ENCODE data around the gene GJC2.

The GJC2 gene

GRCh38 chr1:228149406-228150119 lies at the start of gene GJC2:
GJC2 (plus strand) TSS chr1:228149930; CDS start chr1:228157759, 7,829 bp downstream.
- Mint-ChIP-seq H3K27me3 (no peaks in the 10 kb centered on the region), H3K4me1 (ENCODE audit: low read depth) (peaks cover 8% of the 10 kb centered on the region), H3K9me3 (no peaks in the 10 kb centered on the region), H3K27ac (no peak within 1 kb of the TSS), H3K4me3 (no peak within 1 kb of the TSS), H3K36me3 (ENCODE audit: low read depth) (peaks cover 39% of the 10 kb centered on the region)
- DNase-seq, result peak; percentile 23

DNA sequence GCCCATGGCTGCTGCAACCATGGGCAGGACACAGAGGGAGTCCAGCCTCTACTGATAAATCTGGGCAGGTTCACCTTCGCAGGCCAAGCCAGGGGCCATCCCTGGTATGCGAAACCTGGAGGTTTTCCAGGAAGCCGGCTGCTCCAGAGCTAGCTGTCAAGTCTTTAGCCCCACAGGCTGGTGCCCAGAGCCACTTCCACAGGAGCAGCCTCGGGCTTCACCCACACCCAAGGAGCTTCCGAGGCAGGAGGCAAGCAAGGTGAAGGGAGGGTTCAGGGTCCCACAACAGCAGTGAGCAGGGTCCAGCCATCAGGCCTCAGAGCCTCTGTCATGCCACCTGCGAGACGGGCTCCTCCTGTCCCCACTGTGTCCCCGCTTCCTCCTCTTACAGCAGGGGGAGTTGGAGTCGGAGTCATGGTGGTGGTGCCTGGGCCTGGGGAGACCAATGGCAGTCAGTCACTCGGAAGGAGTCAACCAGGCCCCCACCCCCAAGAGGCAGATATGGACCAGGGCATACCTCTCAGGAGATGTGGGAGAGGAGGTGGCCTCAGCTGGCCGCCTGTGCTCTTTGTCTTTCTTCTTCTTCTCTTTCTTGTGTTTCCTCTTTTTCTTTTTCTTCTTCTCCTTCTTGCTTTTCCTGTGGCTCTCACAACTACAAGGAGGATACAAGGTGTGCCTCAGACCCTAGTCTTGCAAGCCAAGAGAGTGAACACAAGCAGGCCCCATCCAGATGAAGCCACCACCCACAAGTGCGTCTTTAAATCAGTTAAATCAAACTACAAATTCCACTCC lies 48.7 kb upstream of the GJC2 start:
- Mint-ChIP-seq H3K27ac (peak overlapping the region; percentile 87), H3K27me3 (no peaks in the 10 kb centered on the region), H3K36me3 (ENCODE audit: low read depth) (peaks cover 79% of the 10 kb centered on the region), H3K4me1 (ENCODE audit: low read depth) (peaks cover 30% of the 10 kb centered on the region), H3K9me3 (no peaks in the 10 kb centered on the region), H3K4me3 (peak overlapping the region; percentile 92)
- peak; percentile 32 for DNase-seq

- no peaks in the 10 kb centered on the region for H3K9me3 Mint-ChIP-seq
- no peaks in the 10 kb centered on the region for H3K27me3 Mint-ChIP-seq
- no peak for DNase-seq
- peaks cover 30% of the 10 kb centered on the region for H3K4me1 Mint-ChIP-seq (ENCODE audit: low read depth)
- peak overlapping the region; percentile 87 for H3K27ac Mint-ChIP-seq
- H3K36me3 Mint-ChIP-seq (ENCODE audit: low read depth), result peaks cover 79% of the 10 kb centered on the region
- H3K4me3 Mint-ChIP-seq, result peak overlapping the region; percentile 92
Observed at GRCh38 chr1:228101614-228101993, 48.1 kb upstream of the GJC2 start.

- H3K36me3 Mint-ChIP-seq (ENCODE audit: low read depth), result peaks cover 79% of the 10 kb centered on the region
Observed at GRCh38 chr1:228101994-228102790, 47.5 kb upstream of the GJC2 start.

DNA sequence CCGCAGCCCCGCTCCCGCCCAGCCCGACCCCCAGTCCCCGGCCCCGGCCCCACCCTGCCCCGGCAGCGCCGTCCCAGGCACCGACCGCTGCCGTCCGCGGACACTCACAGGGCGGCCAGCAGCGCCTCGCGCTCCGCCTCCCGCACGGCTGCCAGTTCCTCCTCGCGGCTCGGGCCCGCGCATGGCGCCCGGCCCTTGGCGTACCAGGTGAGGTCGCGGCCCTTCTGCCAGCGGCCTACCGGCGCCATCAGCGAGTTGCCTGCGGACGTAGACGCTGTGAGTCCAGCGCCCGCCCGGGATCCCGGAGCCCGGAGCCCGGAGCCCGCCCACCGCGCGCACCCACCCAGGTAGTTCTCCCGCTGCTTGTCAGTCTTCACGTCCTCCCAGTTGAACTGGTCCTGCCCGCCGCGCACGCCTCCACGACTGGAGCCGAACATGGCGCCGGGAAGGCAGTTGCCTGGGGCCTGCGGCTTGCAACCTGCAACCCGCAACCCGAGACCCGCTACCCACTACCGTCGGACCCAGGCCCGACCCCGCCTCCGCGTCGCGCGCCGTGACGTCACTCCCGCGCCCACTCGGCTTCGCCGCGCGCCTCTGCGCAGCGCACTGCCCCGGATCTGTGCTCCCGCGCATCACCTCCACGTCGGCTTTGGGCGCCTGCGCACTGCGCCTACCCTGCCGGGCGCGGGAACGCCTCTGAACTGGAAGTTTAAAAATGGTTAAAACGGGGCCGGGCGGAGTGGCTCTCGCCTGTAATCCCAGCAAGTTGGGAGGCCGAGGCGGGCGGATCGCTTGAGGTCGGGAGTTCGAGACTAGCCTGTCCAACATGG lies 46.7 kb upstream of the GJC2 start, which contains the start of gene C1orf35:
Gene C1orf35, minus strand, starts transcription at position 535 of the 830 bp plus-strand sequence. Its CDS starts 98 bp downstream, at position 437.
- H3K9me3 Mint-ChIP-seq, result no peaks in the 10 kb centered on the region
- H3K4me3 Mint-ChIP-seq, result peak within 1 kb of the TSS; percentile 92
- H3K4me1 Mint-ChIP-seq (ENCODE audit: low read depth), result peaks cover 36% of the 10 kb centered on the region
- H3K27me3 Mint-ChIP-seq, result no peaks in the 10 kb centered on the region
- peak within 1 kb of the TSS; percentile 97 for H3K27ac Mint-ChIP-seq
- DNase-seq, result peak; percentile 97
- H3K36me3 Mint-ChIP-seq (ENCODE audit: low read depth), result peaks cover 78% of the 10 kb centered on the region

More at GRCh38 chr1:228101994-228102790, 47.5 kb upstream of the GJC2 start:
- Mint-ChIP-seq H3K27me3 (no peaks in the 10 kb centered on the region), H3K27ac (peak overlapping the region; percentile 86), H3K4me3 (peak overlapping the region; percentile 92), H3K9me3 (no peaks in the 10 kb centered on the region), H3K4me1 (ENCODE audit: low read depth) (peaks cover 30% of the 10 kb centered on the region)
- peak; percentile 74 for DNase-seq

- peak overlapping the region; percentile 92 for H3K4me3 Mint-ChIP-seq
- no peaks in the 10 kb centered on the region for H3K9me3 Mint-ChIP-seq
- peaks cover 41% of the 10 kb centered on the region for H3K4me1 Mint-ChIP-seq (ENCODE audit: low read depth)
- peak overlapping the region; percentile 45 for H3K27ac Mint-ChIP-seq
- H3K36me3 Mint-ChIP-seq (ENCODE audit: low read depth), result peaks cover 72% of the 10 kb centered on the region
- DNase-seq, result no peak
- no peaks in the 10 kb centered on the region for H3K27me3 Mint-ChIP-seq
Observed at GRCh38 chr1:228104526-228105269, 45.0 kb upstream of the GJC2 start.

GRCh38 chr1:228105270-228105995 lies 44.3 kb upstream of the GJC2 start:
- peak overlapping the region; percentile 45 for H3K27ac Mint-ChIP-seq
- no peak overlapping the region for H3K4me3 Mint-ChIP-seq
- DNase-seq, result no peak
- H3K4me1 Mint-ChIP-seq (ENCODE audit: low read depth), result peaks cover 48% of the 10 kb centered on the region
- no peaks in the 10 kb centered on the region for H3K27me3 Mint-ChIP-seq
- H3K9me3 Mint-ChIP-seq, result no peaks in the 10 kb centered on the region
- peaks cover 65% of the 10 kb centered on the region for H3K36me3 Mint-ChIP-seq (ENCODE audit: low read depth)

DNA sequence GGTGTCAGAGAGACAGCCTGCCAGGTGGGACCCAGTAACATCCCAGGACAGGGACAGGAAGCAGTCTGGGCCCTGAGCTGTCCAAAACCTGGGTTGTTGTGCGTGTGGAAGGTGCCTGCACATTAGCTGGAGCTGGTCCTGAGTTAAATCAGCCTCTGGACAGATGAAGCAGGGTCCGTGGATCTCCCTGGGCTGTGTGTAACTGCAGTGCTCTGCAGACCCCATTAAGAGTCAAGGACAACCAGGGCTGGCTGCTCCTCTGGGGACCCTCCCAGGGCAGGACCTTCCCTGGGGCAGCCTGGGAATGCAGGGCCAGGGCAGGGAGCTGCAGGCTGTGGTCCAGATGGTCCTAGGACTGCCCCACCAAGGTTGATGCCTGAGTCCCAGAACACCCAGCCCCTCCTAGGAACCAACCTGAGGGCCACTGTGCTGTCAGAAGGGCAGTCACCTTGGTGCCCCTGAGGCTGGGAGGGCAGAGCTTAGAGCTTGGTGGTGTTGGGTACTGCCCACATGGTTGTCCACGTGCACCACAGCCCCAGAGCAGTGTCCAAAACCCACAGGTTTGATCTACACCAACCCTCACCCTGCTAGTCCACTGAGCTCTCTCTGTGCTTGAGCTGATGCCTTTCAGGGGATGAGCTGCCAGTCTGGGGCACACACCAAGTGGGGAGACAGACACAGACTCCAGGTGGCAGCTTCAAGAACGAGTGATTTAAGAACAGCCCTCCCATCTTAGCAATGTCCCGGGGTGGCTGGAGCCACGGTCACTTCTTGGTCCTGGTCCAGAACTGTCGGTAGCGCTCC lies 43.5 kb upstream of the GJC2 start:
- H3K27ac Mint-ChIP-seq, result peak overlapping the region; percentile 70
- peak overlapping the region; percentile 23 for H3K4me3 Mint-ChIP-seq
- no peak for DNase-seq
- H3K9me3 Mint-ChIP-seq, result no peaks in the 10 kb centered on the region
- peaks cover 46% of the 10 kb centered on the region for H3K4me1 Mint-ChIP-seq (ENCODE audit: low read depth)
- no peaks in the 10 kb centered on the region for H3K27me3 Mint-ChIP-seq
- peaks cover 57% of the 10 kb centered on the region for H3K36me3 Mint-ChIP-seq (ENCODE audit: low read depth)

GRCh38 chr1:228106800-228107054 lies 43.0 kb upstream of the GJC2 start:
- Mint-ChIP-seq H3K9me3 (no peaks in the 10 kb centered on the region), H3K36me3 (ENCODE audit: low read depth) (peaks cover 52% of the 10 kb centered on the region), H3K4me1 (ENCODE audit: low read depth) (peaks cover 41% of the 10 kb centered on the region), H3K4me3 (peak overlapping the region; percentile 23), H3K27ac (peak overlapping the region; percentile 70), H3K27me3 (no peaks in the 10 kb centered on the region)
- DNase-seq, result no peak

DNA sequence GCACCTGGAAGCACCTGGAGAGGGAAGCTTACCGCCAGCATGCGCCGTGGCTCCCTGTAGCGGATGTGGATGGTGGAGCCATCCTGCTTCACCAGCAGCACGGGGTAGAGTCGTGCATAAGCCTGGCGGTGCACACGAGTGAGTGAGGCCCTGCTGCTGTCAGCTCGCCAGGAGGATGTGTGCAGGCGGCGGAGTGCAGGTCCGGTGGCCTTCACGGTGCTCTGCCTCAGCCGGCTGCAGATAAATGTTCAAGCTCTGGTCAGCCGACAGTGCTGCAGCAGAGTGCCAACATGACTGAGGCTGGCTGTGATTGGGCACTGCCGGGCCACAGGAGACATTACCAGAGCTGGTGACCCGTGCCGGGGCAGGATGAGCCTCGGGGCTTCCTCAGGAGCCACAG lies 42.1 kb upstream of the GJC2 start:
- H3K4me3 Mint-ChIP-seq, result peak overlapping the region; percentile 92
- H3K27ac Mint-ChIP-seq, result peak overlapping the region; percentile 95
- no peaks in the 10 kb centered on the region for H3K9me3 Mint-ChIP-seq
- peaks cover 51% of the 10 kb centered on the region for H3K36me3 Mint-ChIP-seq (ENCODE audit: low read depth)
- no peak for DNase-seq
- H3K27me3 Mint-ChIP-seq, result no peaks in the 10 kb centered on the region
- H3K4me1 Mint-ChIP-seq (ENCODE audit: low read depth), result peaks cover 41% of the 10 kb centered on the region

DNA sequence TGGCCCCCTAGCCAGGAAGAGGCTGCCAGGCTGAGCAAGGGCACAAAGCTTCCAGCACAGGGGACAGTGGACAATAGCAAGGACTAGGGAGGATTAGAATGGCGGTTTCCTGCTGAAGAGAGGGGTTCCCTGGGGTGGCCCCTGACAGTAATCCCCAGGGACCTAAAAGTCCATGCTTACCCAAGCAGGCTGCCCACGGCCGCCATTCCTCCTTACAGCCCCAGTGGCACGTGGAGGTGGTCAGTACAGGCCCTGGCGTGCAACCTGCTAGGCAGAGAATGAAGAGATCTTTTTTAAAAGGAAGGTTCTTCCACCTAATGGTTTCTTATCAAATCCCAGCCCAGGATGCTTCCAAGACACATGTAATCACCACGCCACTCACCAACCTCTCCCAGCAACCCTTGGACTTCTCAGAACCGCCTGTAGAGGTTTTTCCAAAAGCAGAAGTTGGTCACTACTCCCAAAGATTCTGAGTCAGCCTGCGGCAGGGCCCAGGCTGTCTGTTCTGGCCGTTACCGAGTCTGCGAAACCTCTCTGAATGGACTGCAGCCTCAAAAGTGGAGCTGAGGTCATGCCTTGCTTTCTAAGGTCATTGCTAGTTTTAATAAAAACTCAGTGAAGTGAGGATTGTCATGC lies 41.6 kb upstream of the GJC2 start:
- Mint-ChIP-seq H3K4me1 (ENCODE audit: low read depth) (peaks cover 40% of the 10 kb centered on the region), H3K36me3 (ENCODE audit: low read depth) (peaks cover 49% of the 10 kb centered on the region), H3K27me3 (no peaks in the 10 kb centered on the region), H3K9me3 (no peaks in the 10 kb centered on the region), H3K4me3 (peak overlapping the region; percentile 92), H3K27ac (peak overlapping the region; percentile 95)
- no peak for DNase-seq

DNA sequence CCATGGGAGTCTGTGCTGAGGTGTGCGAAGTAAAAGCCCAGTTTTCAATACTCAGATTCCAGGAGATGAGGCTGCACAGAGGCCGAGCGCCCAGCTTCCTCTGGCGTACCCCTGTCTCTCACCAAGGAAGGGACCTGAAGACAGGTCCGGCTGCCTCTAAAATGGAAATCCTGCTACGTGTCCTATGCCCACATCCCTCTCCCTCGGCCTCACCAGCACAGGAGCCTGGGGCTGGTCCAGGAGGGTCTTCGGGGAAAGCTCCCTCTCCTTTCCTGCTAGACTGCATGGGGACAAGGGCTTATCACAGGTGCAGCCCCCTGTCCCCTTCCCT lies 41.0 kb upstream of the GJC2 start:
- peak overlapping the region; percentile 92 for H3K4me3 Mint-ChIP-seq
- H3K9me3 Mint-ChIP-seq, result no peaks in the 10 kb centered on the region
- peaks cover 44% of the 10 kb centered on the region for H3K36me3 Mint-ChIP-seq (ENCODE audit: low read depth)
- H3K27me3 Mint-ChIP-seq, result no peaks in the 10 kb centered on the region
- DNase-seq, result no peak
- H3K4me1 Mint-ChIP-seq (ENCODE audit: low read depth), result peaks cover 35% of the 10 kb centered on the region
- H3K27ac Mint-ChIP-seq, result peak overlapping the region; percentile 95
